Peyer's patch (tissue), 4 donors: ENCODE results near the gene TDRD9.

Source experiments
- POLR2A ChIP-seq, 2 donors: fragments of 450-650 bp; IDR thresholded peaks; one replicate each; pipeline ENCODE4 v1.5.1; 2017; ENCODE audit warnings: antibody characterized with exemption in 2 of 2, mild to moderate bottlenecking in 2 of 2, moderate library complexity in 2 of 2
- TF ChIP-seq, protein P1 (sequence below), 6 experiments: fragments of 450-650 bp in 4 of 6; fragments of 200-600 bp in 2 of 6; sonication (generic) in 1 of 6; IDR thresholded peaks; one replicate each; pipeline ENCODE4 v1.5.1; 2017 to 2019; ENCODE audit warnings: antibody characterized with exemption in 6 of 6, mild to moderate bottlenecking in 3 of 6, moderate library complexity in 1 of 6

GRCh38 chr14:104080376-104081260 is 152.4 kb downstream of the TDRD9 start:
- TF ChIP-seq, protein P1, sequence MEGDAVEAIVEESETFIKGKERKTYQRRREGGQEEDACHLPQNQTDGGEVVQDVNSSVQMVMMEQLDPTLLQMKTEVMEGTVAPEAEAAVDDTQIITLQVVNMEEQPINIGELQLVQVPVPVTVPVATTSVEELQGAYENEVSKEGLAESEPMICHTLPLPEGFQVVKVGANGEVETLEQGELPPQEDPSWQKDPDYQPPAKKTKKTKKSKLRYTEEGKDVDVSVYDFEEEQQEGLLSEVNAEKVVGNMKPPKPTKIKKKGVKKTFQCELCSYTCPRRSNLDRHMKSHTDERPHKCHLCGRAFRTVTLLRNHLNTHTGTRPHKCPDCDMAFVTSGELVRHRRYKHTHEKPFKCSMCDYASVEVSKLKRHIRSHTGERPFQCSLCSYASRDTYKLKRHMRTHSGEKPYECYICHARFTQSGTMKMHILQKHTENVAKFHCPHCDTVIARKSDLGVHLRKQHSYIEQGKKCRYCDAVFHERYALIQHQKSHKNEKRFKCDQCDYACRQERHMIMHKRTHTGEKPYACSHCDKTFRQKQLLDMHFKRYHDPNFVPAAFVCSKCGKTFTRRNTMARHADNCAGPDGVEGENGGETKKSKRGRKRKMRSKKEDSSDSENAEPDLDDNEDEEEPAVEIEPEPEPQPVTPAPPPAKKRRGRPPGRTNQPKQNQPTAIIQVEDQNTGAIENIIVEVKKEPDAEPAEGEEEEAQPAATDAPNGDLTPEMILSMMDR (IDR thresholded peaks at IDR 0.05), result no peak
- TF ChIP-seq POLR2A (IDR thresholded peaks at IDR 0.05), result no peak
